Hepatocyte (in vitro differentiated cells): ENCODE data around the gene GMEB2. TPM values are rescaled to one million over a fixed set of nuclear protein-coding genes. Genes with fewer than 3 reads are reported as not detected.

ENCODE experiments used
- DNase-seq: peaks from one replicate; pipeline ENCODE4 v3.0.0-alpha.2; 2016; ENCODE audit warnings: low spot score
- H2AFZ ChIP-seq: fragments of 200-600 bp; sonication (generic); 2 replicates; pipeline ENCODE4 v1.6.0; 2016; ENCODE audit warnings: antibody characterized with exemption, mild to moderate bottlenecking
- H3K27ac ChIP-seq: fragments of 200-600 bp; sonication (generic); 2 replicates; pipeline ENCODE4 v1.5.1; 2016; ENCODE audit warnings: mild to moderate bottlenecking
- H3K27me3 ChIP-seq: fragments of 200-600 bp; sonication (generic); 2 replicates; pipeline ENCODE4 v1.6.1; 2016
- H3K36me3 ChIP-seq: fragments of 200-600 bp; sonication (generic); replicated peaks from 2 replicates; pipeline ENCODE4 v1.5.1; 2016; ENCODE audit warnings: low read depth; ENCODE audit not compliant: insufficient read depth
- H3K4me1 ChIP-seq: fragments of 200-600 bp; sonication (generic); 2 replicates; pipeline ENCODE4 v1.5.1; 2016; ENCODE audit warnings: mild to moderate bottlenecking, moderate library complexity; ENCODE audit not compliant: insufficient read depth
- H3K4me2 ChIP-seq: fragments of 200-600 bp; sonication (generic); 2 replicates; pipeline ENCODE4 v1.6.0; 2016
- H3K4me3 ChIP-seq: fragments of 200-600 bp; sonication (generic); 2 replicates; pipeline ENCODE4 v1.5.1; 2016; ENCODE audit warnings: mild to moderate bottlenecking
- H3K79me2 ChIP-seq: fragments of 200-600 bp; sonication (generic); 2 replicates; pipeline ENCODE4 v1.6.0; 2017; ENCODE audit warnings: mild to moderate bottlenecking
- H3K9me2 ChIP-seq: fragments of 200-600 bp; sonication (generic); replicated peaks from 2 replicates; pipeline ENCODE4 v1.6.0; 2017; ENCODE audit warnings: mild to moderate bottlenecking; ENCODE audit not compliant: insufficient read depth
- H3K9me3 ChIP-seq: fragments of 200-600 bp; sonication (generic); 2 replicates; pipeline ENCODE4 v1.5.1; 2016; ENCODE audit warnings: low read depth, mild to moderate bottlenecking
- H4K20me1 ChIP-seq: fragments of 200-600 bp; sonication (generic); 2 replicates; pipeline ENCODE4 v1.6.0; 2016; ENCODE audit warnings: mild to moderate bottlenecking; ENCODE audit not compliant: insufficient read depth, poor library complexity, severe bottlenecking
- CTCF ChIP-seq: fragments of 200-600 bp; sonication (generic); IDR thresholded peaks from 2 replicates; pipeline ENCODE4 v1.5.1; 2016; ENCODE audit warnings: antibody characterized with exemption, mild to moderate bottlenecking; ENCODE audit not compliant: poor library complexity
- EZH2 ChIP-seq: fragments of 200-600 bp; sonication (generic); IDR thresholded peaks from 2 replicates; pipeline ENCODE4 v1.6.1; 2016; ENCODE audit warnings: antibody characterized with exemption, mild to moderate bottlenecking, borderline replicate concordance
- EZH2phosphoT487 ChIP-seq: fragments of 200-600 bp; sonication (generic); IDR thresholded peaks from one replicate; pipeline ENCODE4 v1.6.1; 2018; ENCODE audit warnings: antibody characterized with exemption, mild to moderate bottlenecking, low read depth, moderate library complexity; ENCODE audit not compliant: unreplicated experiment, severe bottlenecking
- WGBS: methylation state at CpG from one replicate; pipeline ENCODE4 v1.1.6; 2016; ENCODE audit warnings: low lambda C conversion rate; ENCODE audit errors: missing lambda C conversion rate; 5-methylcytosine and 5-hydroxymethylcytosine counted together
- polyA plus RNA-seq: library from polyadenylated mRNA; unstranded; fragments of >200 nt; fragmentation: Nextera tagmentation; extraction: Ambion mirVana; gene quantifications from 2 replicates; pipeline ENCODE4 v1.2.1, GENCODE V29; 2016
- total RNA-seq: library from RNA; depleted of rRNA; stranded (reverse); fragments of >200 nt; gene quantifications from 2 replicates; pipeline ENCODE4 v1.2.3, GENCODE V29; 2014

The GMEB2 gene
- total and polyA plus RNA-seq, 2 experiments from 2014 or later = 8.7 to 10.7 TPM

- Histone ChIP-seq H3K79me2 (no peaks in the 10 kb centered on the region), H2AFZ (no peak overlapping the region), H3K36me3 (no peaks in the 10 kb centered on the region), H3K4me2 (no peak overlapping the region), H3K4me3 (no peak overlapping the region), H4K20me1 (no peaks in the 10 kb centered on the region), H3K9me3 (no peaks in the 10 kb centered on the region), H3K27ac (no peak overlapping the region), H3K9me2 (no peaks in the 10 kb centered on the region), H3K27me3 (no peaks in the 10 kb centered on the region), H3K4me1 (no peaks in the 10 kb centered on the region)
- DNase-seq = no peak
- WGBS = 93% methylated on average over 22 of the region's 22 CpGs
- TF ChIP-seq CTCF = no peak
- TF ChIP-seq EZH2phosphoT487 = no peak
- no peak for TF ChIP-seq EZH2
Measured at GRCh38 chr20:63585616-63586565, 41.0 kb downstream of the GMEB2 start.

- H3K4me3 ChIP-seq = no peak overlapping the region
- no peak overlapping the region for H3K27ac ChIP-seq
- H3K9me3 ChIP-seq = no peaks in the 10 kb centered on the region
- no peaks in the 10 kb centered on the region for H3K9me2 ChIP-seq
- no peak overlapping the region for H3K4me2 ChIP-seq
- H4K20me1 ChIP-seq = no peaks in the 10 kb centered on the region
- no peaks in the 10 kb centered on the region for H3K36me3 ChIP-seq
- no peak for TF ChIP-seq EZH2
- H3K4me1 ChIP-seq = no peaks in the 10 kb centered on the region
- H2AFZ ChIP-seq = no peak overlapping the region
- no peak for DNase-seq
- H3K27me3 ChIP-seq = no peaks in the 10 kb centered on the region
- no peaks in the 10 kb centered on the region for H3K79me2 ChIP-seq
- 90% methylated on average over 23 of the region's 23 CpGs for WGBS
Measured at GRCh38 chr20:63582382-63583063, 44.4 kb downstream of the GMEB2 start.

- H3K79me2 ChIP-seq = no peaks in the 10 kb centered on the region
- H3K27ac ChIP-seq = no peak overlapping the region
- no peak overlapping the region for H3K4me2 ChIP-seq
- no peak overlapping the region for H3K4me3 ChIP-seq
- H3K9me2 ChIP-seq = no peaks in the 10 kb centered on the region
- peak; percentile 58 for DNase-seq
- no peaks in the 10 kb centered on the region for H4K20me1 ChIP-seq
- H3K36me3 ChIP-seq = no peaks in the 10 kb centered on the region
- H3K27me3 ChIP-seq = no peaks in the 10 kb centered on the region
- no peak overlapping the region for H2AFZ ChIP-seq
- TF ChIP-seq CTCF (peak; percentile 42), EZH2 (no peak)
- H3K4me1 ChIP-seq = no peaks in the 10 kb centered on the region
- no peaks in the 10 kb centered on the region for H3K9me3 ChIP-seq
- 57% methylated on average over 12 of the region's 12 CpGs for WGBS
Measured at GRCh38 chr20:63580796-63581461, 46.0 kb downstream of the GMEB2 start.
